ENCODE data around the gene NOS1.
"Not testable (repeated sequence)": the region's sequence is repeated elsewhere in the genome, so short reads cannot be mapped to it uniquely, and the experiment has no call there.

NOS1 gene

DNA sequence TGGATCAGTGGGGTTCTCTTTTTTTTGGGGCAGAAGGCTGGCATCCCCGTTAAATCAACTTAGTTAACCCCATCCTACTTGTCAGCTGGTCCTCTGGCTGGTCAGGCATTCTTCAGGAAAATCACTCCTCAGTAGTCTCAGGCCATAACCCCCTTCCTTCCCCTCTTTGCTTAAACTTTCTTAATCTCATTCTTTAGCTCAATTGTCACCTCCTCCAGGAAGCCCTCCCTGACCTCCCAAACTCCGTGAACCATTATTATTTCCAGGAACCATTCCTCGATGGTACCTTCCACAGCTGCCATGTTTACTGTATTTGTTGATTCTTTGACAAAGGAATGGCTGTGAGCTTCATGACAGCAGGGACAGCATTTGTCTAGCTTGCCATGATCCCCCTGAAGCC lies 98.7 kb downstream of the NOS1 start:
- no peak for DNase-seq (ENCODE audit: low read depth)

DNA sequence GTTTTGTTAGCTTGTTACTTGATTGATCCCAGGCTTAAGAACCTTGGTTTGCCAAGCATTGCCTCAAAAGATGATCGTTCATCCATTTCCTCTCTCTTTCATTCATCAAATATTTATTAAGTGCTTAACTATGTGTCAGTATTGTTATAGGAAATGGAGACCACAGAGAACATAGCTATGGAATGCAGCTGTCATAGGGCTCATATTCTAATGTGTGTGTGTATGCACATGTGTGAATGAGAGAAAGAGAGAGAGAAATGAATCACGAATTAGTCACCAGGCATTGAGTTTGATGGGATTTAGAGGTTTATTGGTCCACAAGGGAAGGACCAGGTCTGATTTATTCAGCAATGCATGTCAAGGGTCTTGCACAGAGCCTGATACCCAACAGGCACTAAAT lies 100.2 kb downstream of the NOS1 start:
- DNase-seq (ENCODE audit: low read depth), result peak; percentile 74

DNA sequence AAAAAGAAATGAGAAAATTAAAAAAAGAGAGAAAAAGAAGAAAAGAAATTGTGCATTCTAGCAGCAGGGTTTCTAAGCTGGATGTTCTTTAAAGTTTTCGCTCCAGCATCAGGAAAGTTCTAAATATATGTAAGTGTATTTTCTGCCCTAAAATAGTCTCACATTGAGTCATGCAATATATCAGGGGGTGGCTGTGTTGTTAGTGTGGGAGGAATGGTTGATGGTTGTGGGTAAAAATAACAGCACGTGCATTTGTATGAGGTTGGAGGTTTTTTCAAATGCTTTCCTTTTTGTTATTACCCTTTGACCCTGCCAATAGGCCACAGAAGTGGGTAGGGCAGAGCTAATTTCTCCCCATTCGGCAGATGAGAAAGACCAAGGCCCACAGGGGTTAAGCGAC lies 106.0 kb downstream of the NOS1 start:
- no peak for DNase-seq (ENCODE audit: low read depth)

DNA sequence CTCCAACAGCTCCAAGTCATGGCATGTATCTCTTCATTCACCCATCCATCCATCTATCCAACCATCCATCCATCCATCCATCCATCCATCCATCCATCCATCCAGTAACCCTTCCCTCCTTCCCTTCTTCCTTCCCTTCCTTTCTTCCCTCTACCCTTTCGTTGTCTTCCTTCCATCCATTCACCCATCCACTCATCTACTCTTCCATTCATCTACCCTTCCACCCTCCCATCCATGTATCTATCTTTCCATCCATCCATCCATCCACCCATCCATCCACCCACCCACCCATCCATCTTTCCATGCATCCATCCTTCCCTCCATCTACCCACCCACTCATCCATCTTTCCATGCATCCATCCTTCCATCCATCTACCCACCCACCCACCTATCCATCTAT lies 117.9 kb downstream of the NOS1 start:
- no peak for DNase-seq (ENCODE audit: low read depth)

DNA sequence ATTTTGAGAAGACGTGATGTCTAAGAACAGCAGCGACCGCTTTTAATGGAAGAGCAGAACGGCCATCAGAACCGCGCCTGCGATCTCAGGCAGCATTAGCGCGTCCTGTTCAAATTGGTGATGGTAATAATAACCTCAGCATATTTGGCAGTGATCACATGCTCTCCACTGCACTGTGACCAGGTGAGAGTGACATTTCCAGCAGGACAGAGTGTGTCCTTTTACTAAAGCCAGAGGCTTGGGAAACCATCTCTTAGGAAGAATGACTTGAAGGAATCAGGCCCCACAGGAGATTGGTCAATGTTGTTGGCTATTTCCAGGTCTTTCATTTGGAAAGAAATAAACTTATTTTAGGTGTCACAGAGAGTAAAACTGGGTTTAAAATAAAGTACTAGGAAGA lies 119.7 kb downstream of the NOS1 start:
- no peak for DNase-seq (ENCODE audit: low read depth)

DNA sequence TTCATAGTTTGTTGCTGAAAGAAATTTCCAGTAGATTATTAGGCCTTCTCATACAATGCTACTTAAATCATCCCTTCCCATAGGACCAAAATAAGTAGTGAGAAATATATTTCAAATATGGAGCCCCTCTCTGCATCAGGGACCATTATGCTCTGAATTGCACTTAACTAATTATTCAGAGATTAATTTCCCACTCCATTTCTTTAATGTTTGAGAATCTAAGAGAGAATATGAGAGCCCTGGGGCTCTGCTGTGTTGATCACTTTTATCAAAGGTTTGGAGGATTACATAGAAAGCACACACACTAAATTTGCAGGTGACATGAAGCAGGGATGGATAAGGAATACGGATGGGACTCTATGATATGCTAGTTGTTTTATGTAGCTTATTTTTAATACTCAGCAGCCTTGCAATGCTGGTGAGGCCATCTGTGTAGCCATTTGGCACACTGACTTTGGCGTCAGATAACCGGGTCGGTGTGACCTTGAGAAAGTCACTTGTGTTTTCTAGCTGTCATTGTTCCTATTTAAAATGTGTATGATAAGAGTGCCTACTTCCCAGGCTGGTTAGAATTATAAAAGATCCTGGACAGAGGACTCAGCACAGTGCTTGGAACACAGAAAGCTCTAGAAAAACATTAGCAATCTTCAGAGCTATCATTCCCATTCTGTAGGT lies 121.2 kb downstream of the NOS1 start:
- DNase-seq (ENCODE audit: low read depth), result no peak

DNA sequence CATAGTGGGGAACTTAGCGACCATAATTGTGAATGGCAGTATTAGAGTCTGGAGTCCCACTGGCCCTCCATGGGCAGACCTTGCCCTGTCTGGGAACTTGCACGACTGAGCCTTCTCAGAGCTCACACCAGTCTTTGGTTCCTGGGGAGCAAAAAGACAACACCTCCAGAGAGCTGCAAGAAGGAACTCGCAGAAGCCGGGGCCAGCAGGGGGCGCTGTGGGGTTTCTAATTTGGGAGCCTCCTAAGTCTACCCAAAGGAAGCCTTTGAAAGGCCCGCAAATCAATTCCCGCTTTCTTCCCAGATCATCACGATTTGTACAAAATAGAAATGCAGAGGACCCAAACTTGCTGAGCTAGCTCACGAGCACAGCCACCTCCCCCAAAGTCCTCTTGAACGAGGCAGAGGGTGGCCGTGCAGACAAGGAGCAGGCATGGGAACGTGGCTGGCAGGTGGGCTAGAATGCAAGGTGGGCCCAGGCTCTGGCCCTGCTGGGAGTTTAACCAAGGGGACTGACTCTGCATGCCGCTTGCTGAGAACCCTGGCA lies 124.9 kb downstream of the NOS1 start:
- DNase-seq (ENCODE audit: low read depth), result peak; percentile 77

DNA sequence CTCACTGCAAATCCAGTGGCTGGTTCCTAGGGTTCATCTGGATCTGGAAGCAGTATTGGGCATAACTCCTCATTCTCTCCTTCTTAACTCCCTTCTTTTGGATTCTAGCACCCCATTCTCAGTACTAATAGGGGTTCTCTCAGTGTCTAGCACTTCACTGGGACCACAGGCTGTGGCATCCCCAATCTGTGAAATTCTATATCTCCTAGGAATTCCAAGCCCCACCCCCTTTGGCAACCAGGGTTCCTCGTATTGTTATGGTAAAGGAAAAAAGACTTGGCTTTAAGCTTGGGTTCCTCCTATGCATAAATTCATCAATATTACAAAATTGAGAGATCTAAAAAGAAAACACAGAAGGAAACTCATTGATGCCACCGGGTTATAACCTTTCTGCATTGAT lies 126.2 kb downstream of the NOS1 start:
- DNase-seq (ENCODE audit: low read depth), result no peak

DNA sequence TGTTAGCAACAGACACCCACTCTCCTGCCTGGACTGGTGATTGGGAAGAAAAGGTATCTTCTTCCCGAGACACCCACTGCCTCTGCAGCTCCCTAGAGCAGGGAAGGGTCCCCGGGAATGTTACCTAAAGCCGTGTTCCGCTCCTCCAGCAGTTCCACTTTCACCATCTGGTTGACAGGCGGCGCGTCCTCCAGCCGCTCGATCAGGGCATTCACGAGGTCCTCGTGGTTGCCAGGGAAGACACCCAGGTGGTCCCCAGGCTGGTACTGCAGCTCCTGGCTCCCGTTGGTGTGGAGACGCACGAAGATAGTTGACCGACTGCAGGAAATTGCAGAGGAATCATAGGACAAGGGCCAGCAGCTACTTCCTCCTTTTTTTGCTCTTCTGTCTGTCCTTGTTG lies 127.0 kb downstream of the NOS1 start:
- no peak for DNase-seq (ENCODE audit: low read depth)

DNA sequence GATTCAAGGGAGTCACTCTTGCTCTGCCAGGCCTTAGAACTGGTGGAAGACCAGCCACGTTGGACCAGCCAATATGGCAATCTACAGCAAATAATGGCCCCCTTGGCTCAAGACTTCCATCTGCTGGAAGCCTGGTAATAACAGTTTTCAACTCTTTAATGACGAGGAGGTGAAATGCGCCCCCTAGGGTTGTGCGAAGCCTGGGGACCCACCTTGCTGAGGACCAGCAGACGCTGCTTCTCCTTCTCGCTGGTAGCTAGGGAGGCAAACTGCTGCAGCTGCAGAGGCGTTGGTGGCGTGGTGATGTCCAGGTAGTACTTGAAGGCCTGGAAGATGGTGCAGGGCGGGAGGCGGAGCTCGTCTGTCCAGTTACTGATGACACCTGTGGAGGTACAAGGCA lies 129.7 kb downstream of the NOS1 start:
- DNase-seq (ENCODE audit: low read depth), result no peak

DNA sequence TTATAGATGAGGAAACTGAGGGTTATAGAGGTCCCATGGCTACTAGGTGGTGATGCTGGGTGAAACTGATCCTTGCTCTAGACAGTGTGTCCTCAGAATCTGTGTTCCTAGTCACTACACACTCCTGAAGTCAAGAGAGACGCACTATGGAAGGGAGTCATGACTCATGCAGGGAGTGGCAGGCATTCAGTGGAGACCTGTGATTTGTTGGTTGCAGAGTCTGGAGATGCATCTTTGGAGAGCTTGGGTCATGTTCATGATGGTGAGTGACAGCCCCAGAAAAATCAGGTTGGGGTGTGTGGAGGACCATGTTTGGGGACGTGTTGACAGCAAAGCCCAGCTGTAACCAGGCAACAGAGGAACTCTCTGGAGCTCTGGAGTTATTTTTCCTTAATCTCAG lies 133.2 kb downstream of the NOS1 start:
- peak; percentile 11 for DNase-seq (ENCODE audit: low read depth)

DNA sequence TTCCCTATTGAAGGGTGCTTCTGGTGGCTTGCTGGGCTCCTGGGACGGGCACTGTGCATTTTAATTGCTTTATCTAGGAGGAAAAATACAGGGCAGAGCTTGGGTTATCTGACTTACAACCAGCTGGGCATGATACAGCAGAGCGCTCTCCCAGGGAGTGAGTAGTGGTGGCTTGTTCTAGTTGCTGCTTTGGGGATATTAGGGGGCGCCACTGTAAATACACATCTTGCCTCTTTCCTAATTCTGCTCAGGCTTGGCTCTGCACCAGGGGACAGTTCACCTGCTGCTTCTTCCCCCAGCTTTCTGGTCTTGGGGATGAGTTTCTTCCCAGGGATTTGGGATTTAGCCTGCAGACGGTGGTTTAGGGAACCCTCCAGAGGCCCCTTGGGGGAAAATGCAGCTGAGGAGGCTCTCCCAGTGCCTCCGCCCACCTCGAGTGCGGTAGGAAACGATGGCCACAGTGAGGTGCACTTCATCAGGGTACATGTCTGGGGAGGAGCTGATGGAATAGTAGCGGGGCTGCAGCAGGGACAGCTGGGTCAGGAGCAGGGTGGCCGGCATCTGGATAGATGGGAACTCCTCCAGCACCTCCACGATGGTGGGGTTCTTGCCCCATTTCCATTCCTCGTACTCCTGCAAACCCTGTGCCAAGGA lies 134.3 kb downstream of the NOS1 start:
- DNase-seq (ENCODE audit: low read depth), result no peak

DNA sequence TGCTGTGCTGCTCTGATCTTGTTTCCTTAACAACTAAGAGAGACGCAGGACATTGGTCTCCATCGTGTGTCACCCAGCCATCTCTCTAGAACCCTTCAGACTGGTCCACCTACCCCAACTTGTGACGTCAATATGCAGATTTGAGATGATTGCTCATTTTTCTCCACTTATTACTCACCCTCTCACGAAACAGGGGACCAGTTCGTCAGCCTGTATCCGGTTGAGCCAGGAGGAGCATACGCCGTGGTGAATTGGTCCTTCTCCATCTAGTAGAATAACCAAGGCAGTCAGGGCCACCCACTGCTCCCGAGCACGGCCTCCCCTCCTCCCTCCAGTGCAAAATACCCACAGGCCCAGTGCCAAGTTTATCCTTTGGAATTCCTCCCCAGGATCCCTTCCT lies 134.9 kb downstream of the NOS1 start:
- DNase-seq (ENCODE audit: low read depth), result no peak

DNA sequence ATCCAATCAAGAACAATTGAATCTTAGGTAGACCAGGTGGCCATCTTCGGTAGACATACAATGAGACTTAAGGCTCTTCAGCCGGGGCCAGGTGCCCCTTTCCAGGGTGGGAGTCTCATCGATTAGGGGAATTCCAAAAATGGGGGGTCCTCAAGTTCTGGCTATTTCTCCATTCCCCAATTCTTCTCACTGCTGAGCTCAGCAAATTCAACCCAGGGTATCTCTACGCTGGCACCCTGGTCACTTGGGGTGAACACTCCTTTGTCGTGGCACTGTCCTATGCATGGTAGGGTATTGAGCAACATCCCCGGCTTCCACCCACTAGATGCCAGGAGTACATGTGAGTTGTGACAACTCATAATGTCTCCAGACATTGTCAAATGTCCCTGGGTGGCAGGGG lies 136.2 kb downstream of the NOS1 start:
- DNase-seq (ENCODE audit: low read depth), result no peak

DNA sequence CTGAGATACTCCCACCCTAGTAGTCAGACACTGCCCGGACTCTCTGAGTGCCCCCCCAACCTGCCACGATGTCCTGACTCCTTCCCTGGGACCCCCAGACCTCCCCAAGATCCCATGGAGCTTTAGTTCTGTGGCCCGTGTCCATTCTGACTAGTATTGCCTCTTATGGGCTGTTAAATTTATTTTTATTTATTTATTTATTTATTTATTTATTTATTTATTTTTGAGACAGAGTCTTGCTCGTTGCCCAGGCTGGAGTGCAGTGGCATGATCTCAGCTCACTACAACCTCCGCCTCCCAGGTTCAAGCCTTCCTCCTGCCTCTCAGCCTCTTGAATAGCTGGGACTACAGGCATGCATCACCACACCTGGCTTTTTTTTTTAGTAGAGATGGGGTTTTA lies 140.5 kb downstream of the NOS1 start:
- DNase-seq (ENCODE audit: low read depth), result not testable (repeated sequence)

DNA sequence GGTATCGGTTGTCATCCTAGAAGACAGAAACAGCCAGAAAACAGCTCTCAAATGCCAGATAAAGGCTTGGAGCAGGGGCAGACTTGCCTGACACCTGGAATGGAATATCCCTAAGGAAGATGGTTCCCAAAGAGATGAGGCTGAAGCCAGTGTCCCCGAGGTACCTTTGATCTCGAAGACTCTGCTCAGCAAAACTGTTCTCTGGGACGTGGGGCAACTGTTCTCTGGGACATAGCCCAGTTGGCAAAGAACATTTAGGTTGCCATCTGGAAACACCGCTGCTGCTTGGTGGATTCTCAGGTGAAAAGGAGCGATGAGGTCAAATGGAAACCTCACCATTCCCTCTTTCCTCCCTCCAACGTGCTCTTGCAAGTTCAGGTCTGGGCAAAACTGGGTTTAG lies 143.3 kb downstream of the NOS1 start:
- DNase-seq (ENCODE audit: low read depth), result no peak

DNA sequence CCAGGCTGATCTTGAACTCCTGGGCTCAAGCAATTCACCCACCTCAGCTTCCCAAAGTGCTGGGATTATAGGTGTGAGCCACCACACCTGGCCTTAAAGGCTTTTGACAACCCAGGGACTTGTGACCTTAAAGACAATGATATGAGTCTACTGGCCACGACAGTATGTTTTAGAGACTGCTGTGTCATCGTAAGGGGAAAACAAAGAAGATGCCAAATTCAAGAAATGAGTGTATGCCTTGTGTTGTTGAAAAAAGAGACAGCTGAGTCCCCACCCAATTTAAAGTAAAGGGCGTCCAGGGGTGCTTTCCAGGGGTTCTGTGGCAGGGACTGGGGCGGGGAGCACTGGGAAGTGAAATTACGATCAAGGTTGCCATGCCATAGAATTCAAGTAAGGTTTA lies 144.7 kb downstream of the NOS1 start:
- no peak for DNase-seq (ENCODE audit: low read depth)

DNA sequence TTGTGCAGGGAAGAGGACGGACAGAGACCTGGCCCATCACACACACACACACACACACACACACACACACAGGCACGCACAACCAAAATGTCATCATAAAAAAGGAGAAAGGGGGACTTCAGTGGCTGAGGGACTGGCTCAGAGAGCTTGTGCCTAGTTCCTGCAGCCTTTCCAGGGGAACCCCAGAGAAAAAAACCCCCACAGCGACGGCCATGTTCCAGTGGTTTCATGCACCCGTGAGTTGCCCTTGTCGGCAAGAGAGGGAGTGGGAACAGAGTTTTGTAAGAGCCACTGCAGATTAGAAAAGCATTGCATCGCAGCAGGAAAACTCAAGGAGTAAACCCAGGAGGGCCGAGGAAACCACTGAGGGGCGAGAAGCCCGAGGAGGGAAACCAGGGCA lies 146.6 kb downstream of the NOS1 start:
- no peak for DNase-seq (ENCODE audit: low read depth)

DNA sequence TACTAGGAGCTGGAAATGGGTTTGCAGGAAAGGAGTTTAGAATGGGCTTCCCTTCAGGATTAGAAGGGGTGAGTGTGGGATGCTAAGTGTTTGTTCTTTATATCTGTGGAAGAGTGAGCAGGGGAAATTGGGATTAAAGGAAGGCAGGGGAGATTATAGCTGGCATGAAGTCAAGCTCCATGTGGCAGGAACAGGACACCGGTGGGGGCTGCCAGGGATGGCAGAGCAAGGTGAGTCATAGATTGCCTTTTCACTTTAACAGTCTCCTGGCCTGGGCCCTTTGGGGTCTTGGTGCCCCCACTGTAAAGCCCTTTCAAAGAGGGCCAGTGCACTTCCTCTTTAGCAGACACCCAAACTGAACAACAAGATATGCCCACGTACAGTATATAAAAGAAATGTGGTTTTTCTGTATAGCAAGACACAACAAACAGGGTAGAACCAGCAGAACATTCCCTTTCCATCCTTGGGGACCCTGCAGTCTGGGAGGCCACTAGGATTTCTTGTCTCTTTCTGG lies 148.1 kb downstream of the NOS1 start:
- DNase-seq (ENCODE audit: low read depth), result no peak

DNA sequence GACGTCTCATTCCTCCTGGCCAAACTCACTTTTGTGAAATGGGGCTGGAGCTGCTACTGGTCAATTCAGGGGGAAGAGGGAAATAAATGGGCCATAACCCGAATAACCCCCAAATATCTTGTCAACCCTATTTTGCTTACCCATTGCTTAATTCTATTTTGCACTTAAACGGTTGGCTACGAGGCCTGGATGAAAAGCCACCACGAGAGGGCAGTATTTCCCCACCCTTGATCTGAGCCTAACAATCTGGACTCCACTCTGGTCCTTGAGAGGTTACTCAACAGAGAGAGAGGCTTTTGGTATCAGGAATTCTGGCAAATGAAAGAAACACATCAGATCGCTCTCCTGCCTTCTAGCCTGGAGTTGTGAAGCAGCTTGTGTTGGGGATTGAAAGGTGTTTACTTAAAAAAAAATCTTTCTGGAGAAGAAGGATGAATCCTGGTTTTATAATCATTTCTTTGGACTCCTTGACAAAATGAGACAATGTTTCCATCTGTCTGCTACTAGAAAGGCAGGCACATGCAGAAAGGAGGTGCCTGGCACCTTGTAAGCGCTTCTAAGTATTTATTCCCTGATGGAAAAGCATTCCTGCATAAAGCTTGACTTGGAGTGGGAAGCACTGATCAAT lies 148.7 kb downstream of the NOS1 start:
- DNase-seq (ENCODE audit: low read depth), result peak; percentile 72

DNA sequence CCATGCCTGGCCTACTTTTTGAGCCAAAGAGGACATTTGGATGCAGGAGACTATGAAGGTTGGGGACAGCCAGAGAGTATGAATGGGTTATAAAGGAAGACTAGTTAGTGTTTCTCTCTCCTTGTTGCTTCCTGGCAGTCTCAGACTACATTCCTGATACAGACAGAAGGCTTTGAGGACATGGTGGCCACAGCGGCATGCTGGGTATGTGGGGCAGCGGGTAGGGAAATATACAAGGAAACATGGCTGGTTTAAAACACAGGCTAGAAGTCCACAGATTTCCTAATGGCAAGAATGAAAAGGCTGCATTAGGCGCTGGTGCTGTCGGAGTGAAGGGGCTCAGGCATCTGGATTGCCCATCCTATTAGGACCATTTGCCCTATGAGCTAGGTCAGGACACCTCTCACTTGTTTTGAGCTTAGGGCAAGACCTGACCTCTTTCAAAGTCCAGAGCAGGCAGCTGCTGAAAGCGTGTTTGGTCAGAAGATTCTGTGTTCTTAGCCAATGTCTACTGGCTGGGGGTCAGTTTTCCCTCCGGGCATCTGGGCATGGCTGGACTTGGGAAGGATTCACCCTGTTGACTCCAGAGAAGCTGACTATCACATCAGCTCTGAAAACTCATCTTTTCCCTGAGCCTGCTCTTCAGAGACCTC lies 151.0 kb downstream of the NOS1 start:
- no peak for DNase-seq (ENCODE audit: low read depth)

DNA sequence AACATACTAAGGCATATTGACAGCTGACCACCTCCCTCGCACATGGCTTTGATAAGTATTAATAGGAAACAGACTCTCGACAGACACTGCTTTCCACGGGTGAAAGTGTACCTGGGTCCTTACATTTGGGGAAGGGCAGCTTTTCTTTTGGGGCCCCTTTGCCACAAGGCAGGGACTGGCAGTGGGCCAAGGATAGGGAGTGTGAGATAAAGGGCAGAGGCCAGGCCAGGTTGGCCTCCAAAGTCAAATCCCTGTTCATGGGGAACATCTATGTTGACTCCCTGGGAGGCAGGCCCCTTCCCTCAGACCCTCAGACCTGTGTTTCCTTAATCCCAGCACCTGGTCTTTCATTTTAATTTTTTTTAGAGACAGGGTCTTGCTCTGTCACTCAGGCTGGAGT lies 151.8 kb downstream of the NOS1 start:
- DNase-seq (ENCODE audit: low read depth), result no peak
